Body of pancreas (tissue), 4 donors: ENCODE data around the gene SLCO2B1. TPM values are rescaled to one million over a fixed set of nuclear protein-coding genes. Genes with fewer than 3 reads are reported as not detected.
A peak's percentile ranks its signal among the peaks of the same experiment; 100 is the strongest.

Source experiments
- ATAC-seq: fragments of 150-250 bp; one replicate; pipeline ENCODE4 v1.9.1; 2016
- DNase-seq, 4 donors: peaks; one replicate each; pipeline ENCODE4 v3.0.0-alpha.2; 2019
- H3K27ac ChIP-seq, 4 donors: fragments of 200-600 bp; sonication (generic); 1 replicate in 3 of 4; 2 replicates in 1 of 4; pipeline versions ENCODE4 v1.5.1 to v1.6.1; 2016 to 2019; ENCODE audit warnings: mild to moderate bottlenecking in 1 of 4, mixed read lengths in 1 of 4, moderate library complexity in 1 of 4
- H3K27me3 ChIP-seq, 2 donors: fragments of 200-600 bp; sonication (generic); one replicate each; pipeline ENCODE4 v1.6.0; 2016; ENCODE audit warnings: mild to moderate bottlenecking in 1 of 2
- H3K36me3 ChIP-seq, 2 donors: fragments of 200-600 bp; sonication (generic); replicated peaks in 1 of 2; 2 replicates each; pipeline ENCODE4 v1.5.1; 2016; ENCODE audit warnings: low read depth in 2 of 2; ENCODE audit not compliant: insufficient read depth in 1 of 2
- H3K4me1 ChIP-seq: fragments of 200-600 bp; sonication (generic); one replicate; pipeline ENCODE4 v1.6.0; 2016
- H3K4me3 ChIP-seq, 2 donors: fragments of 200-600 bp; sonication (generic); 1 replicate in 1 of 2; 2 replicates in 1 of 2; pipeline ENCODE4 v1.5.1; 2016 to 2019
- H3K9me3 ChIP-seq, 3 donors: fragments of 200-600 bp; sonication (generic); 1 replicate in 2 of 3; 2 replicates in 1 of 3; pipeline ENCODE4 v1.5.1; 2016
- CTCF ChIP-seq, 7 experiments: fragments of 450-650 bp in 4 of 7; fragments of 200-600 bp in 3 of 7; sonication (generic) in 3 of 7; IDR thresholded peaks; one replicate each; pipeline ENCODE4 v1.5.1; 2016 to 2019; ENCODE audit warnings: antibody characterized with exemption in 7 of 7
- POLR2A ChIP-seq, 3 donors: fragments of 450-650 bp; IDR thresholded peaks; one replicate each; pipeline ENCODE4 v1.6.1; 2016; ENCODE audit warnings: antibody characterized with exemption in 3 of 3, mild to moderate bottlenecking in 2 of 3
- WGBS, 2 donors: methylation state at CpG; one replicate each; pipeline ENCODE4 v1.1.5; 2017; 5-methylcytosine and 5-hydroxymethylcytosine counted together
- intact Hi-C: fragments of 100-400 bp; cut with DNase I; formaldehyde crosslinking; loops from one replicate; pipeline ENCODE4 v1.15.1; 2023
- total RNA-seq, 2 donors: library from RNA; depleted of rRNA; stranded (reverse); fragments of >200 nt; gene quantifications; one replicate each; pipeline ENCODE4 v1.1.0, GENCODE V29; 2016

The SLCO2B1 gene
- total RNA-seq, 2 donors from 2014 or later, result 33.7 to 101 TPM

GRCh38 chr11:75147191-75147874 is 3.6 kb upstream of the SLCO2B1 start:
- H3K27ac ChIP-seq, result no peak overlapping the region
- H3K9me3 ChIP-seq, result no peaks in the 10 kb centered on the region
- TF ChIP-seq CTCF (IDR thresholded peaks at IDR 0.05) (no peak), POLR2A (IDR thresholded peaks at IDR 0.05) (no peak)
- H3K4me1 ChIP-seq, result peaks cover 31% of the 10 kb centered on the region
- no peaks in the 10 kb centered on the region for H3K36me3 ChIP-seq
- H3K4me3 ChIP-seq, result no peak overlapping the region
- WGBS, 2 donors, result 91% methylated on average over 7 of the region's 7 CpGs
- DNase-seq (no peak), ATAC-seq (no peak)
- intact Hi-C loops, result no loop called here
- H3K27me3 ChIP-seq, result no peaks in the 10 kb centered on the region

GRCh38 chr11:75147875-75148263 is 3.0 kb upstream of the SLCO2B1 start:
- peak in 1 of 4 donors; percentile 60 for DNase-seq
- TF ChIP-seq POLR2A (IDR thresholded peaks at IDR 0.05) (peak in 1 of 3 donors; percentile 7), CTCF (IDR thresholded peaks at IDR 0.05) (no peak)
- no peak overlapping the region for H3K27ac ChIP-seq
- intact Hi-C loops, result no loop called here
- H3K9me3 ChIP-seq, result no peaks in the 10 kb centered on the region
- 67 to 94% methylated on average over 3 to 9 of the region's 9 CpGs for whole genome bisulfite sequencing, 2 donors
- no peaks in the 10 kb centered on the region for H3K27me3 ChIP-seq
- H3K4me1 ChIP-seq, result peaks cover 37% of the 10 kb centered on the region
- H3K36me3 ChIP-seq, result no peaks in the 10 kb centered on the region
- no peak overlapping the region for H3K4me3 ChIP-seq
- ATAC-seq, result no peak

- peaks cover 43% of the 10 kb centered on the region for H3K4me1 ChIP-seq
- H3K36me3 ChIP-seq, result no peaks in the 10 kb centered on the region
- no peaks in the 10 kb centered on the region for H3K27me3 ChIP-seq
- DNase-seq (no peak), ATAC-seq (no peak)
- intact Hi-C loops, result no loop called here
- TF ChIP-seq POLR2A (IDR thresholded peaks at IDR 0.05) (no peak), CTCF (IDR thresholded peaks at IDR 0.05) (no peak)
- H3K4me3 ChIP-seq, result no peak overlapping the region
- no peaks in the 10 kb centered on the region for H3K9me3 ChIP-seq
- no peak overlapping the region for H3K27ac ChIP-seq
- 54 to 65% methylated on average over 5 to 6 of the region's 6 CpGs for WGBS, 2 donors
Observed at GRCh38 chr11:75148436-75148983, 2.4 kb upstream of the SLCO2B1 start.

- no peak for DNase-seq
- intact Hi-C loops, result no loop called here
Observed at GRCh38 chr11:75149766-75150465, 991 bp upstream of the SLCO2B1 start.

More at GRCh38 chr11:75149766-75150465, 991 bp upstream of the SLCO2B1 start:
- Histone ChIP-seq H3K4me3 (no peak overlapping the region), H3K4me1 (peaks cover 57% of the 10 kb centered on the region), H3K9me3 (no peaks in the 10 kb centered on the region), H3K27ac (peak overlapping the region in 3 of 4 donors; percentile 79 to 88 (median 85)), H3K36me3 (no peaks in the 10 kb centered on the region), H3K27me3 (no peaks in the 10 kb centered on the region)
- no peak for ATAC-seq
- WGBS, 2 donors, result 63% methylated on average over 4 of the region's 4 CpGs
- TF ChIP-seq CTCF (IDR thresholded peaks at IDR 0.05) (no peak), POLR2A (IDR thresholded peaks at IDR 0.05) (no peak)
